GM19043 (cell line): ENCODE data around the gene TXNRD2.
"Not testable (repeated sequence)": the region's sequence is repeated elsewhere in the genome, so short reads cannot be mapped to it uniquely, and the experiment has no call there.

ENCODE experiments used
- ATAC-seq: cut with Tn5 transposase; IDR thresholded peaks from one replicate; pipeline ENCODE4 v1.9.1; 2021; ENCODE audit warnings: low read depth; ENCODE audit not compliant: unreplicated experiment

TXNRD2 gene

GRCh38 chr22:19892925-19893324 lies 48.7 kb downstream of the TXNRD2 start:
- ATAC-seq, result no peak

- no peak for ATAC-seq
Measured at GRCh38 chr22:19892257-19892879, 49.2 kb downstream of the TXNRD2 start.

- no peak for ATAC-seq
Measured at GRCh38 chr22:19891317-19892256, 50.0 kb downstream of the TXNRD2 start.

GRCh38 chr22:19890502-19891316 lies 50.9 kb downstream of the TXNRD2 start:
- no peak for ATAC-seq

GRCh38 chr22:19889951-19890350 lies 51.7 kb downstream of the TXNRD2 start:
- ATAC-seq, result no peak

- ATAC-seq, result no peak
Measured at GRCh38 chr22:19888131-19888746, 53.4 kb downstream of the TXNRD2 start.

- no peak for ATAC-seq
Measured at GRCh38 chr22:19887256-19887985, 54.2 kb downstream of the TXNRD2 start.

GRCh38 chr22:19886605-19887255 lies 54.9 kb downstream of the TXNRD2 start:
- ATAC-seq, result no peak

- ATAC-seq, result no peak
Measured at GRCh38 chr22:19885841-19886592, 55.6 kb downstream of the TXNRD2 start.

- no peak for ATAC-seq
Measured at GRCh38 chr22:19884954-19885751, 56.5 kb downstream of the TXNRD2 start.

GRCh38 chr22:19884161-19884953 lies 57.3 kb downstream of the TXNRD2 start:
- ATAC-seq, result no peak

- not testable (repeated sequence) for ATAC-seq
Measured at GRCh38 chr22:19883446-19883845, 58.2 kb downstream of the TXNRD2 start.

GRCh38 chr22:19882446-19883381 lies 58.9 kb downstream of the TXNRD2 start:
- no peak for ATAC-seq

GRCh38 chr22:19880786-19881569 lies 60.6 kb downstream of the TXNRD2 start:
- no peak for ATAC-seq
